Fibroblast of lung (primary cell): ENCODE measurements around the gene MTF2. TPM values are rescaled to one million over a fixed set of nuclear protein-coding genes. Genes with fewer than 3 reads are reported as not detected.

ENCODE experiments used
- DNase-seq, 2 donors: peaks; one replicate each; pipeline versions ENCODE4 v3.0.0 to v3.0.0-alpha.2; 2010; ENCODE audit warnings: low read depth in 2 of 2
- H2AFZ ChIP-seq: 2 replicates; pipeline ENCODE4 v1.5.1; 2012; ENCODE audit warnings: low read length, control low read depth, inconsistent platforms
- H3K27ac ChIP-seq: 2 replicates; pipeline ENCODE4 v1.5.1; 2011; ENCODE audit warnings: low read length, control low read depth; ENCODE audit not compliant: insufficient read depth
- H3K27me3 ChIP-seq: 2 replicates; pipeline ENCODE4 v1.5.1; 2011; ENCODE audit warnings: mild to moderate bottlenecking, low read length; ENCODE audit not compliant: control insufficient read depth, insufficient read depth
- H3K36me3 ChIP-seq: 2 replicates; pipeline ENCODE4 v1.5.1; 2011; ENCODE audit warnings: low read length; ENCODE audit not compliant: control insufficient read depth, insufficient read depth
- H3K4me1 ChIP-seq: 2 replicates; pipeline ENCODE4 v1.5.1; 2011; ENCODE audit warnings: low read length; ENCODE audit not compliant: control insufficient read depth, insufficient read depth; ENCODE audit errors: extremely low read depth
- H3K4me2 ChIP-seq: 2 replicates; pipeline ENCODE4 v1.5.1; 2011; ENCODE audit warnings: low read length, control low read depth; ENCODE audit not compliant: insufficient read depth; ENCODE audit errors: extremely low read depth
- H3K4me3 ChIP-seq, 4 experiments: fragments of 200-600 bp in 1 of 4; sonication (generic) in 1 of 4; replicated peaks in 1 of 4; 2 replicates each; pipeline ENCODE4 v1.5.1; 2011 to 2016; ENCODE audit warnings: low read length in 4 of 4, low read depth in 3 of 4, mild to moderate bottlenecking in 3 of 4, control low read depth in 2 of 4, inconsistent platforms in 1 of 4, mixed read lengths in 1 of 4; ENCODE audit not compliant: insufficient read depth in 1 of 4; ENCODE audit errors: control extremely low read depth in 1 of 4
- H3K79me2 ChIP-seq: 2 replicates; pipeline ENCODE4 v1.5.1; 2012; ENCODE audit warnings: mild to moderate bottlenecking, low read length, inconsistent platforms; ENCODE audit not compliant: control insufficient read depth, insufficient read depth
- H3K9ac ChIP-seq: 2 replicates; pipeline ENCODE4 v1.5.1; 2011; ENCODE audit warnings: mild to moderate bottlenecking, low read length, control low read depth; ENCODE audit not compliant: insufficient read depth
- H3K9me3 ChIP-seq: 2 replicates; pipeline ENCODE4 v1.5.1; 2012; ENCODE audit warnings: low read depth, low read length; ENCODE audit not compliant: control insufficient read depth, insufficient read depth
- H4K20me1 ChIP-seq: 2 replicates; pipeline ENCODE4 v1.5.1; 2011; ENCODE audit warnings: low read length; ENCODE audit not compliant: control insufficient read depth, insufficient read depth; ENCODE audit errors: extremely low read depth
- EZH2 ChIP-seq: IDR thresholded peaks from 2 replicates; pipeline ENCODE4 v1.5.1; 2012; ENCODE audit warnings: low read length, control low read depth, mild to moderate bottlenecking; ENCODE audit errors: missing control alignments
- polyA plus RNA-seq, 2 donors: library from polyadenylated mRNA; depleted of rRNA in 1 of 2; stranded (reverse) in 1 of 2; unstranded in 1 of 2; fragments of >200 nt; gene quantifications; 2 replicates each; pipeline ENCODE4 v1.2.1, GENCODE V29; 2011 to 2012; ENCODE audit warnings: missing spikeins in 1 of 2
- total RNA-seq: library from RNA; depleted of rRNA; stranded (reverse); fragments of >200 nt; gene quantifications from 2 replicates; pipeline ENCODE4 v1.2.1, GENCODE V29; 2014
- TF ChIP-seq, protein P1 (sequence below), 2 donors: IDR thresholded peaks in 1 of 2; conservative IDR thresholded peaks in 1 of 2; 1 replicate in 1 of 2; 2 replicates in 1 of 2; pipeline ENCODE4 v1.5.1; 2011 to 2012; ENCODE audit warnings: low read length in 2 of 2, control low read depth in 1 of 2, inconsistent platforms in 1 of 2, low read depth in 1 of 2, mild to moderate bottlenecking in 1 of 2

Gene MTF2
- total and polyA plus RNA-seq, 2 donors (not counting 1 experiment from before 2014, with no cell fraction given) = 8.6 to 8.9 TPM

DNA sequence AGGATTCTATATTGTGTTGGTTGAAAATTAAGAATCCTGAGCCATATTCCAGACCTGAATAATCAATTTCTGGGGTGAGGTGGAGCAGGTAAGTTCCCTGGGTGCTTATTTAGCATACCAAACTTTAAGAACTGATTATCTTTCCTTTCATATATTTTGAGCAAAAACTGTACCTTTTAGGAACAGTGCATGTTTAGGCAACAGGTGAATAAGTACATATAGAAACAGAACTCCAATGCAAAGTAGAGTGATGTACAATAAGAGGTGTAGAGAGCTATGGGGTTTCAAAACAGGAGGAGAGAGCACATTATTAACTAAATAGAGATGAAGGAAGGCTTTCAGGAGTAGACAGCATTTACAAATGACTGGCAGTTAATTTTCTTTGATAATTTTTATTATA is 72.4 kb downstream of the MTF2 start:
- DNase-seq = no peak
- Histone ChIP-seq H3K9ac (no peak overlapping the region), H4K20me1 (no peaks in the 10 kb centered on the region), H3K79me2 (peaks cover 2% of the 10 kb centered on the region), H3K9me3 (no peaks in the 10 kb centered on the region), H2AFZ (no peak overlapping the region), H3K4me3 (no peak overlapping the region), H3K27me3 (no peaks in the 10 kb centered on the region), H3K4me1 (peaks cover 2% of the 10 kb centered on the region), H3K36me3 (peaks cover 2% of the 10 kb centered on the region), H3K4me2 (no peak overlapping the region), H3K27ac (no peak overlapping the region)
- TF ChIP-seq, protein P1, sequence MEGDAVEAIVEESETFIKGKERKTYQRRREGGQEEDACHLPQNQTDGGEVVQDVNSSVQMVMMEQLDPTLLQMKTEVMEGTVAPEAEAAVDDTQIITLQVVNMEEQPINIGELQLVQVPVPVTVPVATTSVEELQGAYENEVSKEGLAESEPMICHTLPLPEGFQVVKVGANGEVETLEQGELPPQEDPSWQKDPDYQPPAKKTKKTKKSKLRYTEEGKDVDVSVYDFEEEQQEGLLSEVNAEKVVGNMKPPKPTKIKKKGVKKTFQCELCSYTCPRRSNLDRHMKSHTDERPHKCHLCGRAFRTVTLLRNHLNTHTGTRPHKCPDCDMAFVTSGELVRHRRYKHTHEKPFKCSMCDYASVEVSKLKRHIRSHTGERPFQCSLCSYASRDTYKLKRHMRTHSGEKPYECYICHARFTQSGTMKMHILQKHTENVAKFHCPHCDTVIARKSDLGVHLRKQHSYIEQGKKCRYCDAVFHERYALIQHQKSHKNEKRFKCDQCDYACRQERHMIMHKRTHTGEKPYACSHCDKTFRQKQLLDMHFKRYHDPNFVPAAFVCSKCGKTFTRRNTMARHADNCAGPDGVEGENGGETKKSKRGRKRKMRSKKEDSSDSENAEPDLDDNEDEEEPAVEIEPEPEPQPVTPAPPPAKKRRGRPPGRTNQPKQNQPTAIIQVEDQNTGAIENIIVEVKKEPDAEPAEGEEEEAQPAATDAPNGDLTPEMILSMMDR (conservative IDR thresholded peaks at IDR 0.05 in 1 of 2, IDR thresholded peaks at IDR 0.05 in 1 of 2; ENCODE audit: low read depth in 1 of 2, low read length in 2 of 2) = no peak
- no peak for TF ChIP-seq EZH2

DNA sequence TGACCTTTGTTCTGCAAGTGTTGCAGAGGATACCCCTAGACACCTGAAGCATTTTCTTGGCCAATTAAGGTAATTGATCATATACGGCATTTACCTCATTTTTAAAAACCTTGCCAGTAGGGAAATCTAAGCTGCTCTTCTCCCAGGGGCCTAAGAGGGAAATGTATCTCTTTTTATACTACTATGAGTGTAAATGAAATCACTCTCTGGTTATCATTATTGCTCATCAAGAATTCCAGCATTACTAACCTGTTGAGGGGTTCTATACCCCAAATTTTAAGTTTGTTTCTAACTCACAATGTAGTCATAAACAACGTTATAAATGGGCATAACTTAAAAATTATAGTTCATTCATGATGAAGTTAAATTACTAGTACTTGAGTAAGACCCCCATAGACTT is 73.8 kb downstream of the MTF2 start:
- Histone ChIP-seq H3K4me1 (peaks cover 2% of the 10 kb centered on the region), H3K27ac (no peak overlapping the region), H3K4me3 (no peak overlapping the region), H3K9me3 (no peaks in the 10 kb centered on the region), H3K4me2 (no peak overlapping the region), H3K9ac (no peak overlapping the region), H2AFZ (no peak overlapping the region), H3K27me3 (no peaks in the 10 kb centered on the region), H4K20me1 (no peaks in the 10 kb centered on the region), H3K36me3 (peaks cover 2% of the 10 kb centered on the region), H3K79me2 (peaks cover 2% of the 10 kb centered on the region)
- DNase-seq = no peak
- TF ChIP-seq, protein P1 (conservative IDR thresholded peaks at IDR 0.05 in 1 of 2, IDR thresholded peaks at IDR 0.05 in 1 of 2; ENCODE audit: low read depth in 1 of 2, low read length in 2 of 2) = no peak
- no peak for TF ChIP-seq EZH2

DNA sequence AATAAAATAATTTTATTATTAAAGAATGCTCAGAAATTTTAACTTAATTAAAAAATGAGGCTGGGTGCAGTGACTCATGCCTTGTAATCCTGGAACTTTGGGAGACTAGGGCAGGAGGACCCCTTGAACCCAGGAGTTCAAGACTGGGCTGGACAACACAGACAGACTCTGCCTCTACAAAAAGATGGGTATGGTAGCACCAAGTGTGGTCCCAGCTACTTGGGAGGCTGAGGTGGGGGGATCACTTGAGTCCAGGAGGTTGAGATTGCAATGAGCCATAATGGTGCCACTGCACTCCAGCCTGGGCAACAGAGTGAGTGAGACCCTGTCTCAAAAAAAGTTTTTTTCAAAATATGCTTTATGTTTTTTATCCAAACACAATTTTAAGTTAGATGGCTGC is 75.8 kb downstream of the MTF2 start:
- DNase-seq = no peak
- no peak overlapping the region for H2AFZ ChIP-seq
- H3K9ac ChIP-seq = no peak overlapping the region
- H3K9me3 ChIP-seq = no peaks in the 10 kb centered on the region
- no peak overlapping the region for H3K27ac ChIP-seq
- no peaks in the 10 kb centered on the region for H3K27me3 ChIP-seq
- peaks cover 3% of the 10 kb centered on the region for H3K36me3 ChIP-seq
- TF ChIP-seq, protein P1 (conservative IDR thresholded peaks at IDR 0.05 in 1 of 2, IDR thresholded peaks at IDR 0.05 in 1 of 2; ENCODE audit: low read depth in 1 of 2, low read length in 2 of 2) = no peak
- no peak for TF ChIP-seq EZH2
- H3K4me2 ChIP-seq = no peak overlapping the region
- no peaks in the 10 kb centered on the region for H4K20me1 ChIP-seq
- H3K4me3 ChIP-seq = no peak overlapping the region
- peaks cover 3% of the 10 kb centered on the region for H3K79me2 ChIP-seq
- H3K4me1 ChIP-seq = no peaks in the 10 kb centered on the region
